COLO668 (cell line): ENCODE measurements around the gene ANKDD1B.

Experiments used
- DNase-seq: peaks from one replicate; lab custom pipeline; 2025; ENCODE audit not compliant: unreplicated experiment; lab: John Stamatoyannopoulos, UW

The ANKDD1B gene

DNA sequence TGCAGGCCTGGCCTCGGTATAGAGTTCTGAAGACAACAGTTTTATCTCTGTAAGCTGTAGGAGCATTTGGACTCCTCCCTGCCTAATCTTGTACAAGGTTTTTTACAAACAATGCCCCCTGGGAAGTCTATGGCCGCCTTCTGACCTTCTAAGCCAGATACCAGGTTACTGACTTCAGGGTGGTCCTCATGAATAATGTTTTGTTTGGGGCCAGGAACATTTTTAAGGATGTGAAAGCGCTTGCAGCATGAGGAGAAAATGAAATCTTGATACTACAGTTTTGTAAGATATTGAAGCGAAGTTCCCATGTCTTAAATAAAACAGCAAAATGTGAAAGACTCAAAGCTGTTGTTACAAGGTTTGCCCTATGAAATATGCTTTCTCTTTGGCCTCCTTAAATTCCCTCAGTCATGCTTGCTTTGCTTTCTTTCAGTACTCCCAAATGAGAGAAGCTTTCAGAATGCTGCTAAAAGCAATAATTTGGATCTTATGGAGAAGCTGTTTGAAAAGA, 5.2 kb downstream of the ANKDD1B start:
- DNase-seq = no peak

DNA sequence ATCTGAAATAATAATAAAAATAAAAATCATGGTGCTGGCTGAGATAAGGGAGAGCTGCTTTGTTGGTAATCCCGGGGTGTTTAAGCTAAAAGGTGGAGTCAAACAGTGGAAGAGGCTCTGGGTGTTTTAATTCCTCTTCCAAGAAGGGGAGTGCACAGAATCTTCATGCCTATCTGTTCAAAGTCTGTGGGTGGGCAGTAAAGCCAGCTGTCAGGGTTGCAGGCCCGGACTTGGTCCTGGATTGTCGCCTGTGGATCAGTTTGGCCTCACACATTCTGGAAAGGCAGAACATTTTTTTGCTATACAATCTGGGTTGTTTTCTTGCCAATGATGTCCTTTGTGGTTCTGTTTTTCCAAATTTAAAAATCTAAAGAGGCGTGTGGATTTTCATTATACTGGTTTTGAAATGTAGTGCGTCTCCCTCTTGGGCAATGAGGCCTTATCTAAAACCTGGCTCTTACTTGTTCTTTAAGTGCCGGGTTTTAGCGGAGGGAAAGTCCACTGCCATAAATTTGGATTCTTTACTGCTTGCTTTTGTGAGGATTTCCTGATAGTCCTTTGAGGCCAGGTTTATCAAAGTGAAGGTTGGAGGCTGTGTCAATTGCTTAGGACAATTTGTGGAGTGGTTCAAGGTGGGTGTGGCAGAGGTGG, 5.8 kb downstream of the ANKDD1B start:
- DNase-seq = no peak

DNA sequence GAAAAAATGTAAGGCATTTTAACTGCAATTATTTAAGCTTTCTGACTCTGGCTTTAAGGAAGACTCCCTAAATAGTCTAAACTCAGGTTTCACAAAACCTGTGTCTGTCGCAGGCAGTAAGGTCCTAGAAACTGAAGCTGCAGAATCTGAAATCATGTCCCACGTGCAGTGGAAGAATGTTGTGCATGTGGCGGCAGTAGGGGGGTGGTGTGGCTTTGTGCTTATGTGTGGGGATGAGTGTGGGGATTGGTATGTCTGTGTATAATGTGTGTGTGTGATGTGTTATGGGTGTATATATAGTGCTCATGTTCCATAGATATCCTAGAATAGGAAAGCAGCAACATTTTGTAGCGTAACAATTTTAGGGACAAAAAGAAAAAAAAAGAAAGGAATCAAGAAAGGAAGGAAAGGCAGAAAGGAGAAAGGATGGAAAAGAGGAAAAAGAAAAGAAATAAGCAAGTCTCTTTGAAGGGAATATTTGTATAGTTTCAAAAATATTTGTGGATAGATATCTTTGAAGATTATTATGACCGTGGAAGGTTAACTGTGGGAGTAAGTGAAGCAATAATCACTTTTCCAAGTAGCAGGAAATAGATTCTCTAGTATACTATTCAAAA, 6.6 kb downstream of the ANKDD1B start:
- DNase-seq = no peak

- no peak for DNase-seq
These were observed 9.1 kb downstream of the ANKDD1B start for GRCh38 chr5:75620184-75620959.

GRCh38 chr5:75622564-75622963, 11.3 kb downstream of the ANKDD1B start:
- DNase-seq = no peak

GRCh38 chr5:75623846-75624245, 12.6 kb downstream of the ANKDD1B start:
- DNase-seq = no peak

- DNase-seq = no peak
These were observed 15.7 kb downstream of the ANKDD1B start for GRCh38 chr5:75626959-75627358.

- DNase-seq = no peak
These were observed 16.5 kb downstream of the ANKDD1B start for GRCh38 chr5:75627801-75628200.

DNA sequence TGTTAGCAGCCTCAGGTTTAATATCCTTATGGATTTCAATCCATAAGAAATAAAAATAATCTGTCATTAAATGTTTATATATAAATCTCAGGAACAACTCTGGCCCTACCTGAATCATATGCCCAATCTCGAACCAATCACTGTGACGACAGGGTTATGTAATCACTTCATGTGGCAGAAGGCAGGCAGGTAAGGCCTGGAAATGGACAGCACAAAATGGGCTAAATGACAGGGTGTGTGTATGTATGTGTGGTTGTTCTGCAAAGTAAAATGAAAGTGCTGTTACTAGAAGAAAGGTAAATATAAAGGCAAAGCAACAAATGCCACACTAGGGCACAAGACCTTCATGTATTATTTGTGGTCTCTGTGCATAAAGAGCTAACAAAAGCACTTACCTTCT, 19.6 kb downstream of the ANKDD1B start:
- no peak for DNase-seq

- no peak for DNase-seq
These were observed 21.1 kb downstream of the ANKDD1B start for GRCh38 chr5:75632321-75632720.

DNA sequence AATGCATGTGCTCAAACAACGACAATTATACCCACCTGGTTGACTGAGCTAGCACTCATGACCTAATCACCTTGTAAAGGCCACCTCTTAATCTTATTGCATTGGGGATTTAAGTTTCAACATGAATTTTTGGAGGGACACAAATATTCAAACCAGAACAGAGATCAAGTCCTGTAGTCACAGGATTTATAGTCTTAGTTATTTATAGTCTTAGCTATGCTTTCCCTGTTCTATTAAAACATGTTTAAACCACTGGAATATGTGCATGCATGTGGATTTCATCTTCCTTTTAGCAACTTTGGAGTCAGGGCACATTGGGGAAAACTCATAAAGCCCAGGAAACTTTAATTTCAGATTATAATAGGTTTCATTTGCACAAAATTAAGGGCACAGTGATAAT, 26.7 kb downstream of the ANKDD1B start:
- no peak for DNase-seq

- no peak for DNase-seq
These were observed 28.5 kb downstream of the ANKDD1B start for GRCh38 chr5:75639535-75640311.

DNA sequence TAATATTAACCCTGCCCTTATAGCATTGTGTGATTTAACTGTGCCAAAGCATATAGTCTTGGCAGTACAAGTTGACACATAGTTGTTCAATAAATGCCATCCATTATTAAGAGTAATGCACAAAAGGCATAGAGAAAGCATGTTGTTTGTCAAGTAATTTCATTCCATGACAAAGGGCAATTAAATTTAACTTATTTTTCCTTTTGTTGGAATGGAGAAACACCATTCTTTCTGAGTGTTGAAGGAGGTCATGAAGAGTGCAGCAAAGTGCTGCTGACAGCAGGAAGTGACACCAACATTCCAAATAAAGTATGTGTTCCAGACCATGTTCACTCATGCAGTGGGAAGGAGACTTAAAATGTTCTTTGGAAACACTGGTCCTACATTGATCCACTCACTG, 29.1 kb downstream of the ANKDD1B start:
- no peak for DNase-seq

- no peak for DNase-seq
These were observed 29.6 kb downstream of the ANKDD1B start for GRCh38 chr5:75640826-75641225.

DNA sequence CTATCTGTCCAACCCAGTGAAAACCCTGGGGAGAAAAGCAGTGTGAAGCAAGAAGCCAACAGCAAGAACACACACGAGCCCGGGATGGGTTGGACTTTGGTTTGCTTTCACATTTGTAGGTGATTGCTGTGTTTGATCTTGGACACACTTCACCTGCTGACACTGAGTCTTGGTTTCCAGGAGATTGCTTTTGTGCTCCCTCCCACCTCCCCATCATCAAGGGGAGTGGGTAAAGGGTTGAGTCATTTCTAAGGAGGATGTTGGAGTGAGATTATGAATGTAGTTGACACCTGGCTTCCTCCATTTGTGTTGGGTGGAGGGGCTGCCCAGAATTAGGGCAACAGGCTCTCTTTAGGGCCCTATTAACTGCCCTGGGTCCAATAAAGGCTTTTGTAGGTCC, 37.5 kb downstream of the ANKDD1B start:
- no peak for DNase-seq

DNA sequence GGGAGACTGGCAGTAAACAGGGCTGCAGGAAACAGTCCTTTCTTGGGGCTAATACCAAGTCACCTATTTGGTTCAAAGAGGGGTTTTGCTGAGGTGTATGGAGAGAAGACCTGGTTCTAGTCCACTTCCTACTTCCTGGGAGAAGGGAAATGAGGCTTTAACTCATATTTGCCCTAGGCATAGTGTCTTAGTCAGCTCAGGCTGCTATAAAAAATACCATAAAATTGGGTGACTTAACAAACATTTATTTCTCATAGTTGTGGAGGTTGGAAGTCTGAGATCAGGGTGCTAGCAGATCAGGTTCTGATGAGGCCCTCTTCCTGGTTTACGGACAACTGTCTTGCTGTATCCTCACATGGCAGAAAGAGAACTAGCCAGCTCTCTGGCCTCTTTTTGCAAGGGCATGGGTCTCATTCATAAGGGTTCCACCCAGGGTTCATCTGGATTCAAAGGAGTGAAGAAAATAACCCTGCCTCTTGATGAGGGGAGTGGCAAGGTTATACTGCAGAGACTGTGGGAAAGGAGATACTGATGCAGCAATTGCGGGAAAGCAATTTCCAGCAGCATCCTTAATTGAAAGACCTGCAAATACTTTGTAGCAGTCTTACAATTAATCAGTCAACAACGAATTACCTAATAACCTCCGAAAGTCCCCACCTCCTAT, 40.5 kb downstream of the ANKDD1B start:
- no peak for DNase-seq

GRCh38 chr5:75653521-75653920, 42.3 kb downstream of the ANKDD1B start:
- DNase-seq = no peak

- no peak for DNase-seq
These were observed 43.5 kb downstream of the ANKDD1B start for GRCh38 chr5:75654693-75655295.

- DNase-seq = no peak
These were observed 45.2 kb downstream of the ANKDD1B start for GRCh38 chr5:75656311-75657003.
